Memory B cell (primary cell): Measurements from ENCODE around the gene PRSS23.
A peak's percentile ranks its signal among the peaks of the same experiment; 100 is the strongest.
"Not testable (repeated sequence)": the region's sequence is repeated elsewhere in the genome, so short reads cannot be mapped to it uniquely, and the experiment has no call there.

Experiments used
- ATAC-seq: fragments of 150-1000 bp; cut with Tn5 transposase; 2 replicates; pipeline ENCODE4 v1.10.0; 2021; ENCODE audit warnings: low read depth, mild to moderate bottlenecking, moderate library complexity
- DNase-seq, 2 donors: peaks; one replicate each; pipeline ENCODE4 v3.0.0; 2022; ENCODE audit warnings: low spot score in 2 of 2
- H3K27ac Mint-ChIP-seq: one replicate; pipeline ENCODE4 v1.8.0; 2022; ENCODE audit warnings: mild to moderate bottlenecking, moderate library complexity, mixed read lengths
- H3K27me3 Mint-ChIP-seq: one replicate; pipeline ENCODE4 v1.8.0; 2022; ENCODE audit warnings: mixed read lengths
- H3K36me3 Mint-ChIP-seq: one replicate; pipeline ENCODE4 v1.8.0; 2022; ENCODE audit warnings: mild to moderate bottlenecking, mixed read lengths
- H3K4me1 Mint-ChIP-seq: one replicate; pipeline ENCODE4 v1.8.0; 2022; ENCODE audit warnings: mixed read lengths
- H3K4me3 Mint-ChIP-seq: one replicate; pipeline ENCODE4 v1.8.0; 2022; ENCODE audit warnings: mild to moderate bottlenecking, moderate library complexity, mixed read lengths
- H3K9me3 Mint-ChIP-seq: one replicate; pipeline ENCODE4 v1.8.0; 2022; ENCODE audit warnings: mixed read lengths

PRSS23 gene, protein sequence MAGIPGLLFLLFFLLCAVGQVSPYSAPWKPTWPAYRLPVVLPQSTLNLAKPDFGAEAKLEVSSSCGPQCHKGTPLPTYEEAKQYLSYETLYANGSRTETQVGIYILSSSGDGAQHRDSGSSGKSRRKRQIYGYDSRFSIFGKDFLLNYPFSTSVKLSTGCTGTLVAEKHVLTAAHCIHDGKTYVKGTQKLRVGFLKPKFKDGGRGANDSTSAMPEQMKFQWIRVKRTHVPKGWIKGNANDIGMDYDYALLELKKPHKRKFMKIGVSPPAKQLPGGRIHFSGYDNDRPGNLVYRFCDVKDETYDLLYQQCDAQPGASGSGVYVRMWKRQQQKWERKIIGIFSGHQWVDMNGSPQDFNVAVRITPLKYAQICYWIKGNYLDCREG

DNA sequence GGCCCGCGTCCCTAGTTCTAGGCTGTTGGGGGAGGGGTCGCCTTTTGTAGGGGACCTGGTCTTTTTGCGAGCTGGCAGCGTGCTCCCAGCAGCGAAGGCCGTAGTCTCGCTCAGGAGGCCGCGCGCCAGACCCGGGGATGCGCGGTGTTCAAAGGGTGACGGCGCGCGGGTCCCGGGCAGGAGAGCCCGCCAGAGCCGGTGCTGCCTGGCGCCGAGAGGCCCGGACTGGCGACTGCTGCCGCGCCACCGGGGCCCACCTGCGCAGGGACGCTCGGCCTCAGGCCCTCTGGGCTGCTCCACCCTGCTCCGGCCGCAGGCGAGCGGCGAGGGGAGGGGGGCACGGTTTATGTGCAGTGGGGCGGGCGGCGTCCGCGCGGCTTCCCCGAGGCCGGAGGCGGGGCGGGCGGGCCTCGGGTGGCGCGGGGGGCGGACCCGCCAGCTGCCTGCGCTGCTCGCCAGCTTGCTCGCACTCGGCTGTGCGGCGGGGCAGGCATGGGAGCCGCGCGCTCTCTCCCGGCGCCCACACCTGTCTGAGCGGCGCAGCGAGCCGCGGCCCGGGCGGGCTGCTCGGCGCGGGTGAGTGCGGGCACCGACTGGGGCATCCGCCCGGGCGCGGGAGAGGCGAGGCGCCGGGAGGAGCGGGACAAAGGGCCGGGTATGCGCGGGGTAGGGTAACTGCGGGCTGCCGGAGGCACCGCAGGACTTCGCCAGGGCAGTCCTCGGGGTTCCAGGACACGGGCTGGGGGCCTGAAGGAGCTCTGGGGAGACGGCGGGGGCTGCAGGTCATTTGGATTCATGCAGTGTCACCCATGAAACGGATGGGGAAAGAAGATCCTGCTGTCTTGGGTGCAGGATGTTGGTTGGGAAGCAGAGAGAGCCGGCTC, at the start of gene PRSS23:
PRSS23 (plus strand) TSS at position 467 of the 884 bp plus-strand sequence. CDS start 7,102 bp downstream, outside the sequence.
- no peaks in the 10 kb centered on the region for H3K9me3 Mint-ChIP-seq
- H3K36me3 Mint-ChIP-seq: no peaks in the 10 kb centered on the region
- DNase-seq: no peak
- peaks cover 18% of the 10 kb centered on the region for H3K27me3 Mint-ChIP-seq
- peak; percentile 27 for ATAC-seq
- no peak within 1 kb of the TSS for H3K27ac Mint-ChIP-seq
- H3K4me1 Mint-ChIP-seq: peaks cover 8% of the 10 kb centered on the region
- peak within 1 kb of the TSS; percentile 55 for H3K4me3 Mint-ChIP-seq

DNA sequence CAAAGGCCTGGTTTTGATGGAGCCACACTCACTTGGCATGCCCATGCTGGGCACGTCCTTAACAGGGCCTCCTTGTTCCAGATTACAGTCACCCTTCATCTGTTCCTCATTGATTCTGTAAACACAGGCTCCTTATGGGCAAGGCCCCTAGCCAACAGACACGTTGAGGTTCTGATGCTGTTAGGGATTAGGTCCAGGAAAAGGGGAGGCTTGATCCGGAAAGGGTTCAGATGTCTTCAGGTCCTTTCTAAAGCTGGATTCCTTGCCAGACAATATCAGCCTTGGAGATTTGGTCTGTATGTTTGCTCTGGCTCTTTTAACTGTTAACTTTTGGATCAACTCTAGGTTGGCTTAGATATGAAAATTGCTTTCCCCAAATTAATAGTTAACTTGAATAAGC, 46.9 kb upstream of the PRSS23 start:
- Mint-ChIP-seq H3K27ac (no peak overlapping the region), H3K27me3 (peaks cover 2% of the 10 kb centered on the region), H3K4me3 (no peak overlapping the region), H3K36me3 (no peaks in the 10 kb centered on the region), H3K4me1 (no peaks in the 10 kb centered on the region), H3K9me3 (no peaks in the 10 kb centered on the region)
- ATAC-seq (no peak), DNase-seq (no peak)

DNA sequence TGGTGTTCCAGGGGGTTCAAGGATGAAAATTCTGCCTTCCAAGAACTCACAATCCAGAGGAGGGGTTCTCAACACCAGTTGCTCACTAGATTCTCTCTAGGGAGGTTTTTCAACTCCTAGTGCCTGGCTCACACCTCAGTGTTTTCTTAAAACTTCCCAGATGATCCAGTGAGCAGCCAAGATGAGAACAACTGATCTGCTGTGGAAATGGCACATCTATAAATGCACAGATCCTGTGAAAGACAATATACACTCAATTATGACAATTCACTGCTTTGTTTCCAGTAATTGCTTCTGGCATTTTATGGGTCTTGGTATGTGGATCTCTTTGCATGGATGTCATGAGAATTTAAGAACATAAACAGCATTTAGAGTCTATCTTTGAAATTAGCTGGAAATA, 45.2 kb upstream of the PRSS23 start:
- Mint-ChIP-seq H3K9me3 (no peaks in the 10 kb centered on the region), H3K27ac (no peak overlapping the region), H3K4me3 (no peak overlapping the region), H3K36me3 (no peaks in the 10 kb centered on the region), H3K27me3 (no peaks in the 10 kb centered on the region), H3K4me1 (no peaks in the 10 kb centered on the region)
- ATAC-seq (no peak), DNase-seq (no peak)

DNA sequence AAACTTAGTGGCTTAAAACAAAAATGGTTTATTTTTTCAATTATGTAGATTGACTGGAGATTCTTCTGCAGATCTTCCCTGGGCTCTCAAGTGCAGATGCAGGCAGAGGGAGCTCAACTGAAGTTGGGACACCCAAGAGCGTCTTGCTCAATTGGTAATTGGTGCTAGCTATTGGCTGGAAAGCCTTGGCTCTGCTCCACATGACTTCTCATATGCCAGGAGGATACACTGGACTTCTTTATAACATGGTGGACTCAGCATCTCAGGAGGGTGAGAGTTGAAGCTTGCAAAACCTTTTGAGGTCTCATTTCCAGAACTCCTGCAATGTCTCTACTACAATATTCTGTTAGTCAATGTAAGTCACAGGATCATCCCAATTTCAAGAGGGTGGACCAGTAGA, 42.2 kb upstream of the PRSS23 start:
- no peak overlapping the region for H3K27ac Mint-ChIP-seq
- H3K4me3 Mint-ChIP-seq: no peak overlapping the region
- DNase-seq: no peak
- H3K9me3 Mint-ChIP-seq: no peaks in the 10 kb centered on the region
- H3K36me3 Mint-ChIP-seq: no peaks in the 10 kb centered on the region
- peaks cover 2% of the 10 kb centered on the region for H3K27me3 Mint-ChIP-seq
- no peak for ATAC-seq
- H3K4me1 Mint-ChIP-seq: no peaks in the 10 kb centered on the region

DNA sequence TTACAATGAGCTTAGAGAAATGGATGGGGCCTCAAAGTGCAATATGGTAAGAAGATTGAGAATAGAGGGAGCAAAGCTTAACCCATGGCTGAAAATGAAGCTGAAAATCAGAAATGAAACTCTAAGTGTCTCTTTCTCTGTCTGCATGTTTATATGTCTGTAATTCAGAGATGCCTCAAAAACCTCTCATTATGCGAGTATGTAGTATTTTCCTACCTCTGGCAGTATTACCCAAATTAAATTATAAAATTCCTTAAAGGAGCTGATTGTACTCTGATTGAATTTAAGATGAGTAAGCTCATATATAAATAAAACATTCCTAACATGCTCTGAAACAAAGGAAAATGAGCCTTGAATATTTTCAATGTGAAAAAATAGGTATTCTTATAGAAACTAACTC, 39.8 kb upstream of the PRSS23 start:
- H3K27ac Mint-ChIP-seq: no peak overlapping the region
- DNase-seq (no peak), ATAC-seq (no peak)
- no peak overlapping the region for H3K4me3 Mint-ChIP-seq
- H3K4me1 Mint-ChIP-seq: no peaks in the 10 kb centered on the region
- H3K36me3 Mint-ChIP-seq: no peaks in the 10 kb centered on the region
- peaks cover 2% of the 10 kb centered on the region for H3K27me3 Mint-ChIP-seq
- H3K9me3 Mint-ChIP-seq: no peaks in the 10 kb centered on the region

DNA sequence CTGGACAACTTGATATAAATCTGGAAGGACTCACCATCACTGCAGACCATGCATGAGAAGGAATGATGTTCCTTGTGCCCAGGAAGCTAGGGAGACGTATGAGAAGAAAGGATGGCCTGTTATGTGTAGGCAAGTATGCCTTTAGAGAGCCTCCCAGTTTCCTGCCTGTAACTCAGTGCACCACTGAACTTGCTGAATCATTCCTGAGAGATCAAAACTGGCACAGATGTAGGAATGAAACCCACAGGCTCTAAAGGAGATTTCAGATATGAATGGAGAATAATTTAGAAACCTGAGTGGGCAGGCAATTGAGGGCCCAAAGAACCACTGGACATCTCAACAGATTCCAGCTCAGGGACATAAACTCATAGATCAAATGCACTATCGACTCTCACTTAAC, 38.4 kb upstream of the PRSS23 start:
- no peaks in the 10 kb centered on the region for H3K36me3 Mint-ChIP-seq

DNA sequence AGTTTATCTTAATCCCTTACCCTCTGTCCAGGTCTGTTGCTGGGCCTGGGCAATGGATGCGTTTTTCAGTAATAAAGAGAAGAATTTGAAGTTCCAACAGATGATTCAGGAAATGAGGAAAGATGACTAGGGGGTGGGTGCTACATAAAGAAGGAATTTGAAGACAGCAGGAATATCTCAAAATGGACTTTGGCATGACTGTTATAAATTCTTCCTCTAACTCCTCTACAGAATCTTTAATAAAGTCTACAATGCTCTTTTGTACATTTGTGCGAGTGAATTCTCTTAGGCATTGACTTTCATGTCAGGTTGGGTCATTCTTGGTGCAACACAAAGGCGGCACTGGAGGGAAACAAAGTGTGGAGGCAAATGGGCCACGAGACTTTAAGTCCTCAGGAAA, 35.1 kb upstream of the PRSS23 start:
- ATAC-seq: no peak
- H3K4me3 Mint-ChIP-seq: no peak overlapping the region
- H3K4me1 Mint-ChIP-seq: no peaks in the 10 kb centered on the region
- peaks cover 2% of the 10 kb centered on the region for H3K27me3 Mint-ChIP-seq
- H3K36me3 Mint-ChIP-seq: no peaks in the 10 kb centered on the region
- DNase-seq: no peak
- no peaks in the 10 kb centered on the region for H3K9me3 Mint-ChIP-seq
- H3K27ac Mint-ChIP-seq: no peak overlapping the region

More for the DNA sequence above, 38.4 kb upstream of the PRSS23 start:
- no peaks in the 10 kb centered on the region for H3K9me3 Mint-ChIP-seq
- no peaks in the 10 kb centered on the region for H3K4me1 Mint-ChIP-seq
- DNase-seq (no peak), ATAC-seq (no peak)
- H3K27ac Mint-ChIP-seq: no peak overlapping the region
- no peak overlapping the region for H3K4me3 Mint-ChIP-seq
- H3K27me3 Mint-ChIP-seq: peaks cover 2% of the 10 kb centered on the region

DNA sequence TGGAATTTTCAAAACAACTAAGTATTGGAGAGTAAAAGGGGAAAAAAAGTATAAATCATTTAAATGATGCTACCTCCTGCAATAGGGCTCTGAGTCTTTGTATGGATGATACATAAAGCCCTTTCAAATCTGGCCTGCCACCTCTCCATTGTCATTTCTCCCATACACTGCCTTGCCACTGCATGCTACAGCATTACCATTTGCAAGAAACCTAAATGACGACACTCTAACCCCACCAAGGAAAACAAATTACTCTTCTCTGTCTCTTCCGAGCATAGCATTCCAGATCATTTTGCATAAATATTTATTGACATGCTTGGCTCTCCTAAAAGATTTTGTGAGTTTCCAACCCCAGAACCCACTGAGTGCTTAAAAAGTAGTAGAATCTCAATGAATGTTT, 34.5 kb upstream of the PRSS23 start:
- no peak overlapping the region for H3K27ac Mint-ChIP-seq
- ATAC-seq (no peak), DNase-seq (no peak)
- H3K4me3 Mint-ChIP-seq: no peak overlapping the region
- no peaks in the 10 kb centered on the region for H3K9me3 Mint-ChIP-seq
- peaks cover 2% of the 10 kb centered on the region for H3K27me3 Mint-ChIP-seq
- H3K4me1 Mint-ChIP-seq: no peaks in the 10 kb centered on the region
- no peaks in the 10 kb centered on the region for H3K36me3 Mint-ChIP-seq

DNA sequence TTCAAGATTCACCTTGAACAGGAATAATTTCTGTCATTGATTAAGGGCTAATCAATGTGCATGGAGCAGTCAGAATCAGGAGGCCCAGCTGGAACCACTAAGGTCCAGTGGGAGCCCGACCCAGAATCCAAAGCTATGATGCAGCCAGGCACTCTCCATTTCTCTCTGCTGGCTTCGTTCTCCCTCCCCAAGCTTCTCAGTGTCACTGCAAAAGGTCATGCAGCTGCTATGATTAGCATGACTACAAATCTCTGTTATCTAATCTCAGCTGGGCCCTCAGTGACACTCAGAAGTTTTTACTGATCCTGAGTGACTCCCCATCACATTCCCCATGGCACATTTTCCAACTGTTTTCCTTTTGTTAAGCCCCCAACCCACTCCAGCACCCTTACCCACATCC, 31.1 kb upstream of the PRSS23 start:
- ATAC-seq (no peak), DNase-seq (no peak)
- Mint-ChIP-seq H3K36me3 (no peaks in the 10 kb centered on the region), H3K27ac (no peak overlapping the region), H3K4me1 (no peaks in the 10 kb centered on the region), H3K4me3 (no peak overlapping the region), H3K27me3 (no peaks in the 10 kb centered on the region), H3K9me3 (peaks cover 2% of the 10 kb centered on the region)

DNA sequence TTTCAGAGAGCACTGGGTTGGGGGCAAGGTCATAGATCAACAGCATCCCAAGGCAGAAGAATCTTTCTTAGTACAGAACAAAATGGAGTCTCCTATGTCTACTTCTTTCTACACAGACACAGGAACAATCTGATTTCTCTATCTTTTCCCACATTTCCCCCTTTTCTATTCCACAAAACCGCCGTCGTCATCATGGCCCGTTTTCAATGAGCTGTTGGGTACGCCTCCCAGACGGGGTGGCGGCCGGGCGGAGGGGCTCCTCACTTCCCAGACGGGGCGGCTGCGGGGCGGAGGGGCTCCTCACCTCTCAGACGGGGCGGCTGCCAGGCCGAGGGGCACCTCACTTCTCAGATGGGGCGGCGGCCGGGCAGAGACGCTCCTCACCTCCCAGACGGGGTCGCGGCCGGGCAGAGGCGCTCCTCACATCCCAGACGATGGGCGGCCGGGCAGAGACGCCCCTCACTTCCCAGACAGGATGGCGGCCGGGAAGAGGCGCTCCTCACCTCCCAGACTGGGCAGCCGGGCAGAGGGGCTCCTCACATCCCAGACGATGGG, 29.8 kb upstream of the PRSS23 start:
- not testable (repeated sequence) for H3K9me3 Mint-ChIP-seq, H3K36me3 Mint-ChIP-seq, H3K4me3 Mint-ChIP-seq, ATAC-seq, H3K4me1 Mint-ChIP-seq, H3K27ac Mint-ChIP-seq, DNase-seq, H3K27me3 Mint-ChIP-seq

DNA sequence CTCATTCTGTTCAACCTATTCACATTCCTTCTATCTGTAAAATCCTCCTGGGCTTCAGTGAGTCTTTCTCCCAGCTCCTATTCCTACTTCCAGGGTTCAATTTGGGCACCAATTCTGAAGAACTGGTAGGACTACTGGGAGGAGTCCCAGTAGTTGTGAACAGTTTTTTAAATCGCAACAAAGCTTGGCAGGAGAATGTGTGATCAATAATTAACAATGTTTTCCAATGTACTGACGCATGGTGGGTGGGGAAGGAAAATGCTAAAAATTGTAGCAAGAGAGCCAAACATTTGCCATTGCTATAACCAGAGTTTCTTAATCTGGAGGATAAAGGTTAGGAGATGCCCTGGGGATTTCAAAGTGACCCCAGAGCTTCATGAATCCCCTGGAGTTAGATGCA, 27.3 kb upstream of the PRSS23 start:
- Mint-ChIP-seq H3K9me3 (peaks cover 2% of the 10 kb centered on the region), H3K4me3 (no peak overlapping the region)
- ATAC-seq: no peak

DNA sequence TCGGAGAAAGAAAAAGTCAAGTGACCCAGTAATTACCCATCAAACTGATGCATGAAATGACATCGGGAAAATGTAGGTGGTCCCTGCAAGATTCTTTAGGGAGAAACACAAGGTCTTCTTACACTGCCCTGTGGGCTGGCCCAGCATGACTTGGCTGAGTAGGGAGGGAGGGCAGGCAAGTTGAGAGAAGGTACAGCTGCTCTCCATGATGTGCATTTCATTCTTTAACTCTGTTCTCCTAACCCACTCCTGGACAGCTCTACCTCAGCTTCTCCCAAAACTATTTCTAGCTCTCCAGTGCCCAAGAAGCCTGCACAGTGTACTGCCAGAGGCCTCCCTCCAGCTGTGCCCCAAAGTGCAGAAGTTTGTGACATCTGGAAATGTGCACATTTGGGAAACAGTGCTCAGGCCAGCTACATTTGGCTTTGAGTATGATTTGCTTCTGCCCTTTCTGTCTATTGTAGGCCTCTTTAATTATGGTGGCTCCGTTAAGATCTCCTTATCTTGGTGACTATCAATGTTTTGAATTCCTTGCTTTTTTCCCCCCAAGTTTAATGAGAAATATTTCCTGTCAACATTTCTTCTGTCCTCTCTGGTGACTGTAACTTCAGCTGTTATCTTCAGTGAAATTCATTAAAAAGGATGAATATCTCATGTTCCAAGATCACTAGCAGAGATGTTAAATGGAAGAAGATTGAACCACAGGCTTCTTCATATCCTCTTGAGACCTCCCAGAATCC, 26.7 kb upstream of the PRSS23 start:
- Mint-ChIP-seq H3K9me3 (peaks cover 2% of the 10 kb centered on the region), H3K27ac (no peak overlapping the region), H3K36me3 (no peaks in the 10 kb centered on the region), H3K27me3 (peaks cover 5% of the 10 kb centered on the region), H3K4me1 (no peaks in the 10 kb centered on the region), H3K4me3 (no peak overlapping the region)
- ATAC-seq (no peak), DNase-seq (no peak)

More for the DNA sequence above, 27.3 kb upstream of the PRSS23 start:
- DNase-seq: no peak
- H3K27me3 Mint-ChIP-seq: peaks cover 5% of the 10 kb centered on the region
- no peaks in the 10 kb centered on the region for H3K36me3 Mint-ChIP-seq
- H3K27ac Mint-ChIP-seq: no peak overlapping the region
- no peaks in the 10 kb centered on the region for H3K4me1 Mint-ChIP-seq

DNA sequence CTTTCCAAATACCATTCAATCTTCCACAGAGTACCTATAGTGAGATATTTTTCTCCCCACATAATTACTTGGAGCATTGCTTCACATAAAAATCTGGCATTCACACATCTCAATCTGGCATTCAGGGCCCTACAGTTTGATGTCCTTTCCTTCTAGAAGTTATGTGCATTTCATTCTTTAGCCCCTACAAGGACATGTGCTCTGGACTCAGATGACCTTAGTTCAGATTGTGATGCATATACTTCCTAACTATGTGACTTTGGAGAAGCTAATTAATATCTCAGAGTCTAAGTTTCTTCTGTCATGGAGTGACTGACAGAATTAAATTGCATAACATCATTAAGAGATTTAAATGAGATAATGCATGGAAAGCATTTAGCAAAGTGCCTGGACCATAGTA, 25.9 kb upstream of the PRSS23 start:
- Mint-ChIP-seq H3K27ac (no peak overlapping the region), H3K36me3 (no peaks in the 10 kb centered on the region), H3K4me3 (no peak overlapping the region), H3K9me3 (peaks cover 2% of the 10 kb centered on the region), H3K27me3 (peaks cover 5% of the 10 kb centered on the region), H3K4me1 (no peaks in the 10 kb centered on the region)
- no peak for DNase-seq
- ATAC-seq: no peak

DNA sequence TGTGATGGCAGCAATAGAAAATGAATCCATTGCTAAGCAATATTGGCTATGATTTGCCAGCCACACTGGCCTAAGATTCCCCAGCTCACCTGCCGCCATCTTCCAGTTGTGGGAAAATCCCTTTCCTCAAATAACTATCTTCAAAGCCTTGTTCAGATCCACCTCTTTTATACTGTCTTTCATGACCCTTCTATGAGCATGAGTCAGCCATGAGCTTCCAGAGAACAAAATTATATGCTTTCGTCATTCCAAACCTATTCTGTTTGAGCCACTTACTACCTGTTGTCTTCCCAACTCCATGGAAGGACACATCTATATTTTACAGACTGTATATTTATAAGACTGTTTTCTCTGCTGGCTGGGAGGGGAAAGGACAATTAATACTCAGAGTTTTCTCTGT, 25.0 kb upstream of the PRSS23 start:
- Mint-ChIP-seq H3K27me3 (peaks cover 6% of the 10 kb centered on the region), H3K9me3 (peaks cover 2% of the 10 kb centered on the region), H3K36me3 (no peaks in the 10 kb centered on the region), H3K4me1 (no peaks in the 10 kb centered on the region), H3K4me3 (no peak overlapping the region), H3K27ac (no peak overlapping the region)
- ATAC-seq (no peak), DNase-seq (no peak)
